GM23338 (cell line): ENCODE data around the gene TMEM8B. TPM values are rescaled to one million over a fixed set of nuclear protein-coding genes. Genes with fewer than 3 reads are reported as not detected.
A peak's percentile ranks its signal among the peaks of the same experiment; 100 is the strongest.

Experiments
- ATAC-seq: fragments of 200-7000 bp; cut with Tn5 transposase; 3 replicates; pipeline ENCODE4 v1.9.1; 2020
- DNase-seq: peaks from one replicate; pipeline ENCODE4 v3.0.0-alpha.2; 2015; ENCODE audit warnings: low spot score
- H2AFZ ChIP-seq: fragments of 200-600 bp; sonication (generic); 2 replicates; pipeline ENCODE4 v1.8.0; 2016; ENCODE audit warnings: antibody characterized with exemption, mild to moderate bottlenecking, moderate library complexity
- H3F3A ChIP-seq: fragments of 200-600 bp; sonication (generic); replicated peaks from 2 replicates; pipeline ENCODE4 v1.8.0; 2017; ENCODE audit warnings: antibody characterized with exemption, mixed run types, low read depth
- H3K27ac ChIP-seq: fragments of 200-600 bp; sonication (generic); 2 replicates; pipeline ENCODE4 v1.6.1; 2016; ENCODE audit warnings: low read depth
- H3K27me3 ChIP-seq: fragments of 200-600 bp; sonication (generic); 2 replicates; pipeline ENCODE4 v1.8.0; 2016; ENCODE audit warnings: mild to moderate bottlenecking, mixed run types, moderate library complexity; ENCODE audit not compliant: insufficient read depth
- H3K36me3 ChIP-seq: fragments of 200-600 bp; sonication (generic); 2 replicates; pipeline ENCODE4 v1.8.0; 2016; ENCODE audit warnings: mild to moderate bottlenecking; ENCODE audit not compliant: insufficient read depth
- H3K4me1 ChIP-seq: fragments of 200-600 bp; sonication (generic); 2 replicates; pipeline ENCODE4 v1.8.0; 2016; ENCODE audit warnings: mild to moderate bottlenecking, moderate library complexity; ENCODE audit not compliant: insufficient read depth
- H3K4me2 ChIP-seq: fragments of 200-600 bp; sonication (generic); 2 replicates; pipeline ENCODE4 v1.7.1; 2017; ENCODE audit warnings: mixed run types
- H3K4me3 ChIP-seq: fragments of 200-600 bp; sonication (generic); 2 replicates; pipeline ENCODE4 v1.6.1; 2016; ENCODE audit warnings: mixed run types
- H3K79me2 ChIP-seq: fragments of 200-600 bp; sonication (generic); replicated peaks from 2 replicates; pipeline ENCODE4 v1.8.0; 2017; ENCODE audit warnings: mild to moderate bottlenecking; ENCODE audit not compliant: insufficient read depth
- H3K9me2 ChIP-seq: fragments of 200-600 bp; sonication (generic); 2 replicates; pipeline ENCODE4 v1.8.0; 2017; ENCODE audit not compliant: insufficient read depth
- H4K20me1 ChIP-seq: fragments of 200-600 bp; sonication (generic); replicated peaks from 2 replicates; pipeline ENCODE4 v1.8.0; 2017; ENCODE audit warnings: mild to moderate bottlenecking; ENCODE audit not compliant: insufficient read depth
- H3K27ac Mint-ChIP-seq: 2 replicates; pipeline ENCODE4 v1.8.0; 2020; ENCODE audit warnings: inconsistent platforms, mild to moderate bottlenecking, moderate library complexity, mixed read lengths
- H3K27me3 Mint-ChIP-seq: 3 replicates; pipeline ENCODE4 v1.8.0; 2022; ENCODE audit warnings: low read depth, mild to moderate bottlenecking, moderate library complexity, mixed read lengths, inconsistent platforms; ENCODE audit not compliant: insufficient read depth, poor library complexity
- H3K36me3 Mint-ChIP-seq: 3 replicates; pipeline ENCODE4 v1.8.0; 2021; ENCODE audit warnings: low read depth, mild to moderate bottlenecking, inconsistent platforms, moderate library complexity, mixed read lengths
- H3K4me1 Mint-ChIP-seq: 3 replicates; pipeline ENCODE4 v1.8.0; 2020; ENCODE audit warnings: mild to moderate bottlenecking, inconsistent platforms, mixed read lengths
- H3K4me3 Mint-ChIP-seq: 3 replicates; pipeline ENCODE4 v1.8.0; 2021; ENCODE audit warnings: moderate library complexity, mild to moderate bottlenecking, inconsistent platforms, mixed read lengths
- H3K9me3 Mint-ChIP-seq: 3 replicates; pipeline ENCODE4 v1.8.0; 2020; ENCODE audit warnings: moderate library complexity, mild to moderate bottlenecking, inconsistent platforms, mixed read lengths
- CREB1 ChIP-seq: fragments of 250-450 bp; sonication (Bioruptor Pico); IDR thresholded peaks from 2 replicates; pipeline ENCODE4 v1.5.0; 2020; ENCODE audit warnings: low read depth, mild to moderate bottlenecking, moderate library complexity
- CTCF ChIP-seq, 2 experiments: fragments of 200-600 bp in 1 of 2; sonication (generic) in 1 of 2; conservative IDR thresholded peaks; 2 replicates each; pipeline versions ENCODE4 v1.5.1 to v1.6.1; 2016 to 2017; ENCODE audit warnings: antibody characterized with exemption in 2 of 2, low read depth in 2 of 2, mild to moderate bottlenecking in 2 of 2, moderate library complexity in 1 of 2
- EZH2 ChIP-seq: fragments of 200-600 bp; sonication (generic); IDR thresholded peaks from one replicate; pipeline ENCODE4 v1.8.0; 2017; ENCODE audit warnings: antibody characterized with exemption, mild to moderate bottlenecking, low read depth; ENCODE audit not compliant: unreplicated experiment
- NANOG ChIP-seq: IDR thresholded peaks from 2 replicates; pipeline ENCODE4 v1.6.1; 2016; ENCODE audit warnings: antibody characterized with exemption, borderline replicate concordance
- POLR2AphosphoS5 ChIP-seq: IDR thresholded peaks from 2 replicates; pipeline ENCODE4 v1.6.1; 2016; ENCODE audit warnings: antibody characterized with exemption, low read depth
- REST ChIP-seq: IDR thresholded peaks from one replicate; pipeline ENCODE4 v1.6.1; 2018; ENCODE audit warnings: antibody characterized with exemption; ENCODE audit not compliant: unreplicated experiment
- ZNF114 ChIP-seq: fragments of 250-450 bp; sonication (Bioruptor Pico); IDR thresholded peaks from 2 replicates; pipeline ENCODE4 v1.5.0; 2020; ENCODE audit warnings: mild to moderate bottlenecking, moderate library complexity
- ZNF462 ChIP-seq: fragments of 250-450 bp; sonication (Bioruptor Pico); IDR thresholded peaks from 2 replicates; pipeline ENCODE4 v1.5.0; 2020; ENCODE audit warnings: mild to moderate bottlenecking, moderate library complexity
- polyA plus RNA-seq: library from polyadenylated mRNA; unstranded; fragments of >200 nt; fragmentation: Nextera tagmentation; extraction: Ambion mirVana; gene quantifications from 2 replicates; pipeline ENCODE4 v1.2.1, GENCODE V29; 2016
- total RNA-seq: library from RNA; depleted of rRNA; stranded (reverse); fragments of >200 nt; shearing (Covaris generic); gene quantifications from 2 replicates; pipeline ENCODE4 v1.2.3, GENCODE V29; 2014

TMEM8B gene
- total and polyA plus RNA-seq, 2 experiments from 2014 or later: 4.2 to 5.5 TPM

GRCh38 chr9:35906923-35907699, 78.1 kb downstream of the TMEM8B start:
- Histone ChIP-seq H3K36me3 (no peaks in the 10 kb centered on the region), H3K4me1 (peaks cover 20% of the 10 kb centered on the region), H4K20me1 (no peaks in the 10 kb centered on the region), H3K9me2 (no peaks in the 10 kb centered on the region), H3K27me3 (no peaks in the 10 kb centered on the region), H3F3A (no peaks in the 10 kb centered on the region), H2AFZ (peak overlapping the region; percentile 99), H3K27ac (peak overlapping the region; percentile 80; the same call in 1 of the 2 replicates), H3K4me3 (0 out of 2 replicates have a peak overlapping the region, but pooled peaks have one; percentile 20), H3K79me2 (no peaks in the 10 kb centered on the region), H3K4me2 (peak overlapping the region; percentile 69)
- no peaks in the 10 kb centered on the region for H3K36me3 Mint-ChIP-seq
- no peaks in the 10 kb centered on the region for H3K9me3 Mint-ChIP-seq
- peaks cover 55% of the 10 kb centered on the region for H3K4me1 Mint-ChIP-seq
- H3K4me3 Mint-ChIP-seq: peak overlapping the region; percentile 43; the same call in 1 of the 3 replicates
- ATAC-seq: peak; percentile 14
- no peak for DNase-seq
- H3K27me3 Mint-ChIP-seq: peaks cover 12% of the 10 kb centered on the region
- peak overlapping the region; percentile 82 for H3K27ac Mint-ChIP-seq
- TF ChIP-seq EZH2 (no peak), ZNF114 (CRISPR knock-in tag) (no peak), CTCF (conservative IDR thresholded peaks at IDR 0.05; ENCODE audit: low read depth in 2 of 2) (no peak), POLR2AphosphoS5 (no peak), REST (no peak), CREB1 (CRISPR knock-in tag) (no peak), NANOG (no peak), ZNF462 (CRISPR knock-in tag) (no peak)
